ENCODE data around the gene ETS1.

The ETS1 gene

GRCh38 chr11:128471138-128471661 lies 116.2 kb downstream of the ETS1 start:
- no peak overlapping the region for H3K27ac ChIP-seq
- no peak for DNase-seq (ENCODE audit: low read depth, low spot score)
- no peaks in the 10 kb centered on the region for H3K9me3 ChIP-seq (ENCODE audit: low read depth, low read length)
- no peak for TF ChIP-seq POLR2AphosphoS5 (IDR thresholded peaks at IDR 0.05; ENCODE audit: borderline replicate concordance, low read depth, low read length)
- TF ChIP-seq FOXP2 (optimal IDR thresholded peaks at IDR 0.05; ENCODE audit: control extremely low read depth, extremely low read length, insufficient read depth) = no peak
- no peak for TF ChIP-seq EZH2 (IDR thresholded peaks at IDR 0.05)
- no peaks in the 10 kb centered on the region for H3K36me3 ChIP-seq (ENCODE audit: insufficient read depth, low read length)
- no peak overlapping the region for H3K9ac ChIP-seq (ENCODE audit: insufficient read length)
- no peak overlapping the region for H3K4me3 ChIP-seq

GRCh38 chr11:128470081-128470480 lies 117.3 kb downstream of the ETS1 start:
- no peaks in the 10 kb centered on the region for H3K9me3 ChIP-seq (ENCODE audit: low read depth, low read length)
- H3K9ac ChIP-seq (ENCODE audit: insufficient read length) = no peak overlapping the region
- no peak for TF ChIP-seq FOXP2 (optimal IDR thresholded peaks at IDR 0.05; ENCODE audit: control extremely low read depth, extremely low read length, insufficient read depth)
- no peak overlapping the region for H3K4me3 ChIP-seq
- H3K27ac ChIP-seq = no peak overlapping the region
- no peaks in the 10 kb centered on the region for H3K36me3 ChIP-seq (ENCODE audit: insufficient read depth, low read length)
- no peak for DNase-seq (ENCODE audit: low read depth, low spot score)

GRCh38 chr11:128469220-128469619 lies 118.1 kb downstream of the ETS1 start:
- Histone ChIP-seq H3K4me3 (no peak overlapping the region), H3K9me3 (ENCODE audit: low read depth, low read length) (no peaks in the 10 kb centered on the region), H3K36me3 (ENCODE audit: insufficient read depth, low read length) (no peaks in the 10 kb centered on the region), H3K9ac (ENCODE audit: insufficient read length) (no peak overlapping the region), H3K27ac (no peak overlapping the region)
- TF ChIP-seq EZH2 (IDR thresholded peaks at IDR 0.05) = no peak
- no peak for TF ChIP-seq POLR2AphosphoS5 (IDR thresholded peaks at IDR 0.05; ENCODE audit: borderline replicate concordance, low read depth, low read length)
- TF ChIP-seq FOXP2 (optimal IDR thresholded peaks at IDR 0.05; ENCODE audit: control extremely low read depth, extremely low read length, insufficient read depth) = no peak
- no peak for DNase-seq (ENCODE audit: low read depth, low spot score)

DNA sequence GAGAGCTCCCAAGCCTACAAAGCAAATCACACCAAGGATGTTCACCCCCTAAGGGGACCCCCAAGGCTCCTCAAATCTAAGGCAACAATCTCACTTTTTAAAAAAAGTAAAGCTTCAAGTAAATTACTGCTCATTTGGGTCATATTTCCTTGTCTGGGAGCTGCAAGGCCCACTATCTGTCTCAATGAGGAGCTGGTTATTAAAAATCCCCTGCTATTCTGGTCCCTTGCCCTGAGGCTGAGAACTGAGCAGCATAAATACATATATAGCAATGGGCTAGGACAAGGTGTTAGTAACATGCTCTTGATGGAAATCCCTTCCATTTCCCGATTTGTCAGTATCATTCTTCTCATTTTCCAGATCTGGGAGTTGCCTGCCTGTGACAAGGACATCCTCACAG lies 119.2 kb downstream of the ETS1 start:
- H3K36me3 ChIP-seq (ENCODE audit: insufficient read depth, low read length) = no peaks in the 10 kb centered on the region
- TF ChIP-seq FOXP2 (optimal IDR thresholded peaks at IDR 0.05; ENCODE audit: control extremely low read depth, extremely low read length, insufficient read depth) = no peak
- no peak for TF ChIP-seq EZH2 (IDR thresholded peaks at IDR 0.05)
- TF ChIP-seq POLR2AphosphoS5 (IDR thresholded peaks at IDR 0.05; ENCODE audit: borderline replicate concordance, low read depth, low read length) = no peak
- H3K4me3 ChIP-seq = no peak overlapping the region
- no peak overlapping the region for H3K9ac ChIP-seq (ENCODE audit: insufficient read length)
- no peak for DNase-seq (ENCODE audit: low read depth, low spot score)
- H3K9me3 ChIP-seq (ENCODE audit: low read depth, low read length) = no peaks in the 10 kb centered on the region
- no peak overlapping the region for H3K27ac ChIP-seq

DNA sequence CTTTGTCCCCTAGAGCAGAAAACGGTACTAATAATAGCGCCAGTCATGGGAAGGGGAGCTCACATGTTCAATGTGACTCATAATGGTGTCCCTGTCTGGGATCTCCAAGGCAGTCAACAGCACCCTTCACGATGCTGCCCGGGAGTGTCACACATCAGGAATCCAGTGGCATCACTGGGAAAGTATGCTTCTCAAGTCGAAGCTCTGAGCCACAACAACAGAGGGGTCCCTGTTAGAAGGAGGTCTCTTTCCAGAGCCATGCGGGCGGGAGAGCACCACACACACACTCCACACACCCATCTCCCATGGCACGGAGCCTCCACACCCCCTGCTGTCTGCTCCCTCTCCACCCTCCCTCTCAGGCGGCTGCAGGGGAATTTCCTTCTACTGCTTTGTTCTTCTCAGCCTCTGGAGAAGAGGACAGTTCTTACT lies 119.7 kb downstream of the ETS1 start:
- no peak overlapping the region for H3K9ac ChIP-seq (ENCODE audit: insufficient read length)
- H3K27ac ChIP-seq = no peak overlapping the region
- H3K9me3 ChIP-seq (ENCODE audit: low read depth, low read length) = no peaks in the 10 kb centered on the region
- no peak for TF ChIP-seq POLR2AphosphoS5 (IDR thresholded peaks at IDR 0.05; ENCODE audit: borderline replicate concordance, low read depth, low read length)
- TF ChIP-seq EZH2 (IDR thresholded peaks at IDR 0.05) = no peak
- TF ChIP-seq FOXP2 (optimal IDR thresholded peaks at IDR 0.05; ENCODE audit: control extremely low read depth, extremely low read length, insufficient read depth) = no peak
- no peak overlapping the region for H3K4me3 ChIP-seq
- DNase-seq (ENCODE audit: low read depth, low spot score) = no peak
- no peaks in the 10 kb centered on the region for H3K36me3 ChIP-seq (ENCODE audit: insufficient read depth, low read length)

DNA sequence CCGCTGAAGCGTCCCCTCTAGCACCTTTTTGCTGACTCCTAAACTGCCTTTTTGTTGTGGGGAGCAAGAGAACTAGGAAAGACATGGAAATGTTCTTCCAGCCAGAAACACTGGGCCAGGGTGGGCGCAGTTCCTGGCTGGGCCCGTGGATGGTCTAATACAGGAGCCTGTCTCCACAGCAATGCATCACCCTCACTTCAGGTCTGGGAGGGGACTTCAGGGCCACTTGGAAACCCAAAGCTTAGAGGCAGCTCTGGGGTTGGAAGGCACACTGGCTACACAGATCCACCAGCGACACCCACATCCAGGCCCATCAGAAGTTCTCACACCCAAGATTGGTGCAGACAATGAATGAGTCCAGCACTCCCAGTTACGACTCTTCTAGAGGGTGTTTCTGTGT lies 120.3 kb downstream of the ETS1 start:
- no peak for TF ChIP-seq FOXP2 (optimal IDR thresholded peaks at IDR 0.05; ENCODE audit: control extremely low read depth, extremely low read length, insufficient read depth)
- no peak for DNase-seq (ENCODE audit: low read depth, low spot score)
- H3K36me3 ChIP-seq (ENCODE audit: insufficient read depth, low read length) = no peaks in the 10 kb centered on the region
- H3K9ac ChIP-seq (ENCODE audit: insufficient read length) = no peak overlapping the region
- H3K4me3 ChIP-seq = no peak overlapping the region
- no peak overlapping the region for H3K27ac ChIP-seq
- no peaks in the 10 kb centered on the region for H3K9me3 ChIP-seq (ENCODE audit: low read depth, low read length)

DNA sequence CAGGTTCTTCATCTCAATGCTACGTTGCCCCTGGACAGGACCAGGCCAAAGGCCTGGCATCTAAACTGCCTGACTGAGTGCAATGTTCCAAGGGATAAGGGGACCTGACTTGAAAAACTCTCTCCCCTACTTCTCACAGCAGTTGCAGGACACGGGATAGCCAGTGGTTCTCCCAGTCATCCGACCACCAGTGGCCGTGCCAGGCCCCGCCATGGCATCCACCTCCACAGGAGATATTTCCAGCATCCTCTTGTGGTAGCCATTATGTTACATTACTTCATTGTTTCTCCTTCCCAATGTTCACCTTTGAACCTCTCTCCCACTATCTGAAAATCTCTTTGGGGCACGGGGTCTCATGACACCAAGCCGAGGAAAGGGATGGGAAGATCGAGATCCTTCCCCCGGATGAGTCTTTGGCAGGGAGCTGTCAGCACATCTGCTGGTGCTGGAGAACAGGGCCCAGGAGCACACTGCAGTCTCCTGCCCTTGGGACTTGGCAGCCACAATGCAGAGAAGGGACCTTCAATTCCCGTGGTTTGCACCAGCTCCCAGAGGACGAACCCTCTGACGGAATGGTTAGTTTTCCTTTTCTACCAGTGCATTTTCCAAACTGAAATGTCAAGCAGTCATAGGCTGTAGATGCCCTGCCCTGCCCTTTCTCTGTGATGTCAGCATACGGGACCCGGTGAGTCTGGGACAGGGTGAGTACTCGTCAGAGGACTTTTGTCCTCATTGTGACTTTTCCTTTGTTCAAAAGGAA lies 121.2 kb downstream of the ETS1 start:
- no peak for DNase-seq (ENCODE audit: low read depth, low spot score)
- no peak overlapping the region for H3K9ac ChIP-seq (ENCODE audit: insufficient read length)
- TF ChIP-seq POLR2AphosphoS5 (IDR thresholded peaks at IDR 0.05; ENCODE audit: borderline replicate concordance, low read depth, low read length) (no peak), EZH2 (IDR thresholded peaks at IDR 0.05) (no peak), FOXP2 (optimal IDR thresholded peaks at IDR 0.05; ENCODE audit: control extremely low read depth, extremely low read length, insufficient read depth) (no peak)
- no peak overlapping the region for H3K27ac ChIP-seq
- no peaks in the 10 kb centered on the region for H3K36me3 ChIP-seq (ENCODE audit: insufficient read depth, low read length)
- H3K4me3 ChIP-seq = no peak overlapping the region
- no peaks in the 10 kb centered on the region for H3K9me3 ChIP-seq (ENCODE audit: low read depth, low read length)

GRCh38 chr11:128465531-128465930 lies 121.8 kb downstream of the ETS1 start:
- DNase-seq (ENCODE audit: low read depth, low spot score) = no peak
- TF ChIP-seq POLR2AphosphoS5 (IDR thresholded peaks at IDR 0.05; ENCODE audit: borderline replicate concordance, low read depth, low read length) (no peak), EZH2 (IDR thresholded peaks at IDR 0.05) (no peak), FOXP2 (optimal IDR thresholded peaks at IDR 0.05; ENCODE audit: control extremely low read depth, extremely low read length, insufficient read depth) (no peak)
- Histone ChIP-seq H3K9ac (ENCODE audit: insufficient read length) (no peak overlapping the region), H3K9me3 (ENCODE audit: low read depth, low read length) (no peaks in the 10 kb centered on the region), H3K4me3 (no peak overlapping the region), H3K36me3 (ENCODE audit: insufficient read depth, low read length) (no peaks in the 10 kb centered on the region), H3K27ac (no peak overlapping the region)

All from SK-N-MC (cell line).